SK-N-SH (cell line): Measurements from ENCODE around the gene KHDC3L. TPM values are rescaled to one million over a fixed set of nuclear protein-coding genes. Genes with fewer than 3 reads are reported as not detected.

Experiments
- CTCF ChIA-PET: fragments of 300-600, 350-600 bp; formaldehyde crosslinking; extraction: SDS; loops from one replicate; lab custom pipeline; 2021; lab: Yijun Ruan, JAX
- POLR2A ChIA-PET: fragments of 350-600 bp; sonication (Branson Sonifier 250); formaldehyde crosslinking; extraction: SDS; loops from one replicate; lab custom pipeline; 2020; ENCODE audit warnings: antibody characterized with exemption, inconsistent platforms; lab: Yijun Ruan, JAX
- DNase-seq: peaks from one replicate; pipeline ENCODE4 v3.0.0; 2012
- H2AFZ ChIP-seq: fragments of 200-600 bp; sonication (generic); 2 replicates; pipeline ENCODE4 v1.8.1; 2016; ENCODE audit warnings: antibody characterized with exemption, mild to moderate bottlenecking, low read depth
- H3F3A ChIP-seq: fragments of 200-600 bp; sonication (generic); replicated peaks from 2 replicates; pipeline ENCODE3; 2016; ENCODE audit warnings: antibody characterized with exemption, mild to moderate bottlenecking; ENCODE audit not compliant: insufficient read depth
- H3K27ac ChIP-seq, 2 experiments: fragments of 200-500 bp in 1 of 2; fragments of 200-600 bp in 1 of 2; sonication (Bioruptor generic) in 1 of 2; sonication (generic), shearing (Covaris generic) in 1 of 2; 2 replicates each; pipeline versions ENCODE4 v1.5.1 to v1.6.1; 2014 to 2016; ENCODE audit warnings: low read depth in 2 of 2, inconsistent platforms in 1 of 2, low read length in 1 of 2, mild to moderate bottlenecking in 1 of 2, mixed read lengths in 1 of 2
- H3K27me3 ChIP-seq: fragments of 200-600 bp; sonication (generic), shearing (Covaris generic); 2 replicates; pipeline ENCODE4 v1.6.1; 2016; ENCODE audit warnings: mixed run types; ENCODE audit not compliant: insufficient read depth
- H3K36me3 ChIP-seq, 2 experiments: fragments of 200-500 bp in 1 of 2; fragments of 200-600 bp in 1 of 2; sonication (Bioruptor generic) in 1 of 2; sonication (generic) in 1 of 2; replicated peaks in 1 of 2; 2 replicates each; pipeline versions ENCODE3 to v1.5.1; 2014 to 2016; ENCODE audit warnings: low read length in 1 of 2, mild to moderate bottlenecking in 1 of 2; ENCODE audit not compliant: insufficient read depth in 2 of 2, control insufficient read depth in 1 of 2
- H3K4me1 ChIP-seq, 2 experiments: fragments of 200-500 bp in 1 of 2; fragments of 200-600 bp in 1 of 2; sonication (Bioruptor generic) in 1 of 2; sonication (generic), shearing (Covaris generic) in 1 of 2; 2 replicates each; pipeline versions ENCODE4 v1.5.1 to v1.6.1; 2014 to 2016; ENCODE audit warnings: low read depth in 1 of 2, low read length in 1 of 2, mixed run types in 1 of 2; ENCODE audit not compliant: insufficient read depth in 2 of 2, control insufficient read depth in 1 of 2
- H3K4me2 ChIP-seq: fragments of 200-600 bp; sonication (generic), shearing (Covaris generic); 2 replicates; pipeline ENCODE4 v1.6.1; 2017; ENCODE audit warnings: mixed run types
- H3K4me3 ChIP-seq, 2 experiments: fragments of 200-500 bp in 1 of 2; fragments of 200-600 bp in 1 of 2; sonication (Bioruptor generic) in 1 of 2; sonication (generic), shearing (Covaris generic) in 1 of 2; 2 replicates each; pipeline versions ENCODE4 v1.5.1 to v1.8.1; 2014 to 2016; ENCODE audit warnings: low read depth in 2 of 2, inconsistent platforms in 1 of 2, low read length in 1 of 2, mild to moderate bottlenecking in 1 of 2, mixed read lengths in 1 of 2, moderate library complexity in 1 of 2
- H3K79me2 ChIP-seq: fragments of 200-600 bp; sonication (generic); 2 replicates; pipeline ENCODE4 v1.8.1; 2017; ENCODE audit warnings: mild to moderate bottlenecking; ENCODE audit not compliant: insufficient read depth
- H3K9ac ChIP-seq: fragments of 200-600 bp; sonication (generic); 2 replicates; pipeline ENCODE4 v1.6.1; 2017; ENCODE audit warnings: mixed run types
- H3K9me2 ChIP-seq: fragments of 200-600 bp; sonication (generic); 2 replicates; pipeline ENCODE4 v1.6.1; 2017; ENCODE audit warnings: mixed run types
- H3K9me3 ChIP-seq: fragments of 200-600 bp; sonication (generic); 2 replicates; pipeline ENCODE4 v1.6.1; 2017; ENCODE audit warnings: mixed run types, mild to moderate bottlenecking, moderate library complexity
- H4K20me1 ChIP-seq: fragments of 200-600 bp; sonication (generic); 2 replicates; pipeline ENCODE4 v1.6.1; 2017; ENCODE audit warnings: mild to moderate bottlenecking, mixed run types; ENCODE audit not compliant: insufficient read depth
- CHD2 ChIP-seq: fragments of 150-350 bp; IDR thresholded peaks from 2 replicates; pipeline ENCODE4 v1.6.1; 2018; ENCODE audit warnings: low read length; ENCODE audit not compliant: partially characterized antibody
- EZH2phosphoT487 ChIP-seq: fragments of 200-600 bp; sonication (generic); IDR thresholded peaks from 2 replicates; pipeline ENCODE4 v1.6.1; 2017; ENCODE audit warnings: low read depth, mixed run types, mild to moderate bottlenecking, antibody characterized with exemption, moderate library complexity, borderline replicate concordance
- FOSL2 ChIP-seq: IDR thresholded peaks from 2 replicates; pipeline ENCODE4 v1.4.0; 2012; ENCODE audit warnings: low read depth, mild to moderate bottlenecking, moderate library complexity, borderline replicate concordance
- FOXM1 ChIP-seq: IDR thresholded peaks from 2 replicates; pipeline ENCODE4 v1.4.0; 2012; ENCODE audit warnings: low read depth, mild to moderate bottlenecking
- GABPA ChIP-seq: IDR thresholded peaks from 2 replicates; pipeline ENCODE4 v1.4.0; 2012; ENCODE audit warnings: low read depth, mild to moderate bottlenecking
- JUND ChIP-seq: IDR thresholded peaks from 2 replicates; pipeline ENCODE4 v1.4.0; 2012
- NFIC ChIP-seq: IDR thresholded peaks from 2 replicates; pipeline ENCODE4 v1.4.0; 2012; ENCODE audit warnings: borderline replicate concordance
- PBX3 ChIP-seq: IDR thresholded peaks from 2 replicates; pipeline ENCODE4; 2012
- POLR2AphosphoS5 ChIP-seq: IDR thresholded peaks from 2 replicates; pipeline ENCODE4 v1.6.1; 2012; ENCODE audit warnings: low read depth, low read length
- RAD21 ChIP-seq: IDR thresholded peaks from 2 replicates; pipeline ENCODE4 v1.6.1; 2012; ENCODE audit warnings: mild to moderate bottlenecking, low read length
- RCOR1 ChIP-seq: fragments of 150-350 bp; IDR thresholded peaks from 2 replicates; pipeline ENCODE4 v1.6.1; 2017; ENCODE audit warnings: antibody characterized with exemption, low read length
- REST ChIP-seq: IDR thresholded peaks from 2 replicates; pipeline ENCODE4 v1.6.1; 2012; ENCODE audit warnings: mild to moderate bottlenecking, low read depth, low read length, moderate library complexity
- RFX5 ChIP-seq: IDR thresholded peaks from 2 replicates; pipeline ENCODE4 v1.6.1; 2012; ENCODE audit warnings: mild to moderate bottlenecking, improper control_type of control experiment, low read length
- RXRA ChIP-seq: IDR thresholded peaks from 2 replicates; pipeline ENCODE4 v1.4.0; 2012; ENCODE audit warnings: low read depth, mild to moderate bottlenecking, borderline replicate concordance
- SIN3A ChIP-seq: IDR thresholded peaks from 2 replicates; pipeline ENCODE4 v1.6.1; 2012; ENCODE audit warnings: low read depth, mild to moderate bottlenecking, low read length, moderate library complexity, borderline replicate concordance
- TAF1 ChIP-seq: IDR thresholded peaks from 2 replicates; pipeline ENCODE4 v1.6.1; 2012; ENCODE audit warnings: low read depth, mild to moderate bottlenecking, low read length, moderate library complexity, borderline replicate concordance
- TCF12 ChIP-seq: IDR thresholded peaks from 2 replicates; pipeline ENCODE4 v1.4.0; 2012
- TEAD4 ChIP-seq: IDR thresholded peaks from 2 replicates; pipeline ENCODE4 v1.4.0; 2012; ENCODE audit warnings: mild to moderate bottlenecking, borderline replicate concordance; ENCODE audit not compliant: insufficient read depth
- WGBS: methylation state at CpG from one replicate; pipeline ENCODE4 v1.1.6; 2017; ENCODE audit warnings: low lambda C conversion rate; 5-methylcytosine and 5-hydroxymethylcytosine counted together
- polyA plus RNA-seq, 3 experiments: library from polyadenylated mRNA; depleted of rRNA; stranded (reverse); fragments of >200 nt; gene quantifications; 2 replicates each; pipeline ENCODE4 v1.2.3, GENCODE V29; 2012
- TF ChIP-seq, protein P1 (sequence below): IDR thresholded peaks from 2 replicates; pipeline ENCODE4 v1.4.0; 2012; ENCODE audit warnings: low read depth, borderline replicate concordance

Gene KHDC3L
- polyA plus RNA-seq, 1 of the 3 experiments (the other 2 are of a cell fraction): not detected

- no peak overlapping the region for H3K9ac ChIP-seq
- no peak for DNase-seq
- H3K4me3 ChIP-seq: no peak overlapping the region
- H3K9me3 ChIP-seq: no peaks in the 10 kb centered on the region
- H3K36me3 ChIP-seq: no peaks in the 10 kb centered on the region
- H3F3A ChIP-seq: no peaks in the 10 kb centered on the region
- no peaks in the 10 kb centered on the region for H4K20me1 ChIP-seq
- WGBS: 89% methylated on average over 17 of the region's 31 CpGs
- TF ChIP-seq, protein P1, sequence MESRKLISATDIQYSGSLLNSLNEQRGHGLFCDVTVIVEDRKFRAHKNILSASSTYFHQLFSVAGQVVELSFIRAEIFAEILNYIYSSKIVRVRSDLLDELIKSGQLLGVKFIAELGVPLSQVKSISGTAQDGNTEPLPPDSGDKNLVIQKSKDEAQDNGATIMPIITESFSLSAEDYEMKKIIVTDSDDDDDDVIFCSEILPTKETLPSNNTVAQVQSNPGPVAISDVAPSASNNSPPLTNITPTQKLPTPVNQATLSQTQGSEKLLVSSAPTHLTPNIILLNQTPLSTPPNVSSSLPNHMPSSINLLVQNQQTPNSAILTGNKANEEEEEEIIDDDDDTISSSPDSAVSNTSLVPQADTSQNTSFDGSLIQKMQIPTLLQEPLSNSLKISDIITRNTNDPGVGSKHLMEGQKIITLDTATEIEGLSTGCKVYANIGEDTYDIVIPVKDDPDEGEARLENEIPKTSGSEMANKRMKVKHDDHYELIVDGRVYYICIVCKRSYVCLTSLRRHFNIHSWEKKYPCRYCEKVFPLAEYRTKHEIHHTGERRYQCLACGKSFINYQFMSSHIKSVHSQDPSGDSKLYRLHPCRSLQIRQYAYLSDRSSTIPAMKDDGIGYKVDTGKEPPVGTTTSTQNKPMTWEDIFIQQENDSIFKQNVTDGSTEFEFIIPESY: no peak
- no peak for TF ChIP-seq TEAD4
- no peak for TF ChIP-seq RCOR1
- no peak for TF ChIP-seq EZH2phosphoT487
- no peak for TF ChIP-seq NFIC
- no peak for TF ChIP-seq CHD2
- TF ChIP-seq TAF1: no peak
- no peak for TF ChIP-seq TCF12
- no peak for TF ChIP-seq JUND
- TF ChIP-seq POLR2AphosphoS5: no peak
- TF ChIP-seq GABPA: no peak
- TF ChIP-seq RXRA: no peak
- TF ChIP-seq RFX5: no peak
- TF ChIP-seq SIN3A: no peak
- no peak for TF ChIP-seq REST
- TF ChIP-seq PBX3: no peak
- no peak for TF ChIP-seq FOXM1
- no peak for TF ChIP-seq RAD21
- TF ChIP-seq FOSL2: no peak
- H3K9me2 ChIP-seq: no peaks in the 10 kb centered on the region
- no peaks in the 10 kb centered on the region for H3K79me2 ChIP-seq
- CTCF ChIA-PET: no interaction called here
- no peak overlapping the region for H2AFZ ChIP-seq
- no peak overlapping the region for H3K27ac ChIP-seq
- POLR2A ChIA-PET: no interaction called here
- no peaks in the 10 kb centered on the region for H3K27me3 ChIP-seq
- no peak overlapping the region for H3K4me2 ChIP-seq
- H3K4me1 ChIP-seq: no peaks in the 10 kb centered on the region
Observed at GRCh38 chr6:73362869-73363536, 545 bp downstream of the KHDC3L start.
